ENCODE measurements around the gene ATCAY.
"Not testable (repeated sequence)": the region's sequence is repeated elsewhere in the genome, so short reads cannot be mapped to it uniquely, and the experiment has no call there.

Gene ATCAY

GRCh38 chr19:3949294-3949693 is 68.8 kb downstream of the ATCAY start:
- DNase-seq (ENCODE audit: low read depth in 3 of 3), result no peak

- DNase-seq (ENCODE audit: low read depth in 3 of 3), result no peak
These were observed 69.7 kb downstream of the ATCAY start for GRCh38 chr19:3949997-3950859.

GRCh38 chr19:3950871-3951861 is 70.7 kb downstream of the ATCAY start:
- DNase-seq (ENCODE audit: low read depth in 3 of 3), result no peak

- not testable (repeated sequence) for DNase-seq (ENCODE audit: low read depth in 3 of 3)
These were observed 72.3 kb downstream of the ATCAY start for GRCh38 chr19:3952755-3953276.

GRCh38 chr19:3954107-3954506 is 73.6 kb downstream of the ATCAY start:
- DNase-seq (ENCODE audit: low read depth in 3 of 3), result no peak

- not testable (repeated sequence) for DNase-seq (ENCODE audit: low read depth in 3 of 3)
These were observed 74.8 kb downstream of the ATCAY start for GRCh38 chr19:3955276-3955675.

GRCh38 chr19:3955688-3956087 is 75.2 kb downstream of the ATCAY start:
- no peak for DNase-seq (ENCODE audit: low read depth in 3 of 3)

- DNase-seq (ENCODE audit: low read depth in 3 of 3), result no peak
These were observed 78.6 kb downstream of the ATCAY start for GRCh38 chr19:3958836-3959765.

- no peak for DNase-seq (ENCODE audit: low read depth in 3 of 3)
These were observed 79.3 kb downstream of the ATCAY start for GRCh38 chr19:3959766-3960131.

- DNase-seq (ENCODE audit: low read depth in 3 of 3), result no peak
These were observed 80.5 kb downstream of the ATCAY start for GRCh38 chr19:3961007-3961406.

- no peak for DNase-seq (ENCODE audit: low read depth in 3 of 3)
These were observed 83.2 kb downstream of the ATCAY start for GRCh38 chr19:3963458-3964255.

GRCh38 chr19:3964256-3965194 is 84.0 kb downstream of the ATCAY start:
- DNase-seq (ENCODE audit: low read depth in 3 of 3), result no peak

- DNase-seq (ENCODE audit: low read depth in 3 of 3), result no peak
These were observed 85.8 kb downstream of the ATCAY start for GRCh38 chr19:3966051-3967017.

- not testable (repeated sequence) for DNase-seq (ENCODE audit: low read depth in 3 of 3)
These were observed 87.5 kb downstream of the ATCAY start for GRCh38 chr19:3967983-3968382.

- no peak for DNase-seq (ENCODE audit: low read depth in 3 of 3)
These were observed 88.3 kb downstream of the ATCAY start for GRCh38 chr19:3968556-3969434.

GRCh38 chr19:3969435-3970312 is 89.2 kb downstream of the ATCAY start:
- DNase-seq (ENCODE audit: low read depth in 3 of 3), result no peak
